Prostate gland (tissue), 2 donors: Measurements from ENCODE around the gene COL24A1. TPM values are rescaled to one million over a fixed set of nuclear protein-coding genes. Genes with fewer than 3 reads are reported as not detected.
"Not testable (repeated sequence)": the region's sequence is repeated elsewhere in the genome, so short reads cannot be mapped to it uniquely, and the experiment has no call there.

ENCODE experiments used
- DNase-seq: peaks from one replicate; pipeline ENCODE4 v3.0.0-alpha.2; 2019; ENCODE audit warnings: low spot score
- H3K27ac ChIP-seq, 2 donors: fragments of 200-600 bp; sonication (generic); 2 replicates each; pipeline ENCODE4 v1.5.1; 2017 to 2019
- H3K27me3 ChIP-seq: fragments of 200-600 bp; sonication (generic); replicated peaks from 2 replicates; pipeline ENCODE4 v1.5.1; 2019; ENCODE audit not compliant: insufficient read depth
- H3K36me3 ChIP-seq, 2 donors: fragments of 200-600 bp; sonication (generic); 1 replicate in 1 of 2; 2 replicates in 1 of 2; pipeline versions ENCODE4 v1.5.1 to v1.8.1; 2017 to 2019
- H3K4me1 ChIP-seq: fragments of 200-600 bp; sonication (generic); replicated peaks from 2 replicates; pipeline ENCODE4 v1.5.1; 2019
- H3K4me3 ChIP-seq, 2 donors: fragments of 200-600 bp; sonication (generic); 2 replicates each; pipeline ENCODE4 v1.5.1; 2017 to 2019
- H3K9me3 ChIP-seq: fragments of 200-600 bp; sonication (generic); 2 replicates; pipeline ENCODE4 v1.5.1; 2017
- POLR2A ChIP-seq: fragments of 450-650 bp; IDR thresholded peaks from one replicate; pipeline ENCODE4 v1.6.1; 2016; ENCODE audit warnings: antibody characterized with exemption, mild to moderate bottlenecking
- POLR2AphosphoS5 ChIP-seq: sonication (generic); formaldehyde crosslinking; IDR thresholded peaks from one replicate; pipeline ENCODE4 v1.6.1; 2017; ENCODE audit warnings: antibody characterized with exemption
- WGBS: methylation state at CpG from one replicate; pipeline ENCODE4 v1.1.5; 2018; 5-methylcytosine and 5-hydroxymethylcytosine counted together
- intact Hi-C: fragments of 100-400 bp; cut with DNase I; formaldehyde crosslinking; loops from one replicate; pipeline ENCODE4 v1.14.2; 2022
- total RNA-seq, 2 donors: library from RNA; depleted of rRNA; stranded (reverse); fragments of >200 nt; gene quantifications; one replicate each; pipeline ENCODE4 v1.1.0, GENCODE V29; 2016
- TF ChIP-seq, protein P1 (sequence below), 4 experiments: fragments of 200-600 bp in 2 of 4; fragments of 450-650 bp in 2 of 4; sonication (generic) in 2 of 4; IDR thresholded peaks; 1 replicate in 3 of 4; 2 replicates in 1 of 4; pipeline ENCODE4 v1.5.1; 2016 to 2019; ENCODE audit warnings: antibody characterized with exemption in 4 of 4, mild to moderate bottlenecking in 2 of 4, moderate library complexity in 2 of 4

COL24A1 gene
- total RNA-seq, 2 donors from 2014 or later, result 0.28 to 0.32 TPM

DNA sequence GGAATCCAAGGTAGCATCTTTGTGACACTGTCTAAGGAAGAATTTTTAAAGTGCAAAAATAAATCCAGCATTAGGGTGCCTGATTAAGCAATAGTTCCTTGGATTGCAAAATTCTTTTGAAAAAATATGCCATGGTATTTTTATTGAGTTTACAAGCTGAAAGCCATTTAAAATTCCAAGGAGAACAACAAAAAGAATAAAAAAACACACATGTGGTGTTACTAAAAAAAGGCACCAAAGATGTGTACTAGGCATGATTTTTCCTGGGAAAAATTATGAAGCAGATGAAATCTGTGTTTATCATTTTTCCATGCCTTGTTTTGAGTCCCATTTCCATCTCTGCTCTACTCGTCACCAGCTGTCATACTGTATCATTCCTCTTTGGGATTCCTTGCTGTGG, 291.4 kb downstream of the COL24A1 start:
- no peak overlapping the region for H3K27ac ChIP-seq
- H3K9me3 ChIP-seq, result no peaks in the 10 kb centered on the region
- intact Hi-C loops, result no loop called here
- H3K36me3 ChIP-seq, result no peaks in the 10 kb centered on the region
- DNase-seq, result no peak
- TF ChIP-seq POLR2A (no peak), POLR2AphosphoS5 (peak; percentile 29)
- no peaks in the 10 kb centered on the region for H3K27me3 ChIP-seq
- H3K4me1 ChIP-seq, result no peaks in the 10 kb centered on the region
- no peak overlapping the region for H3K4me3 ChIP-seq
- WGBS, result 43% methylated on average over 1 of the region's 1 CpG

- DNase-seq, result no peak
- no peak for TF ChIP-seq POLR2AphosphoS5
- TF ChIP-seq, protein P1, sequence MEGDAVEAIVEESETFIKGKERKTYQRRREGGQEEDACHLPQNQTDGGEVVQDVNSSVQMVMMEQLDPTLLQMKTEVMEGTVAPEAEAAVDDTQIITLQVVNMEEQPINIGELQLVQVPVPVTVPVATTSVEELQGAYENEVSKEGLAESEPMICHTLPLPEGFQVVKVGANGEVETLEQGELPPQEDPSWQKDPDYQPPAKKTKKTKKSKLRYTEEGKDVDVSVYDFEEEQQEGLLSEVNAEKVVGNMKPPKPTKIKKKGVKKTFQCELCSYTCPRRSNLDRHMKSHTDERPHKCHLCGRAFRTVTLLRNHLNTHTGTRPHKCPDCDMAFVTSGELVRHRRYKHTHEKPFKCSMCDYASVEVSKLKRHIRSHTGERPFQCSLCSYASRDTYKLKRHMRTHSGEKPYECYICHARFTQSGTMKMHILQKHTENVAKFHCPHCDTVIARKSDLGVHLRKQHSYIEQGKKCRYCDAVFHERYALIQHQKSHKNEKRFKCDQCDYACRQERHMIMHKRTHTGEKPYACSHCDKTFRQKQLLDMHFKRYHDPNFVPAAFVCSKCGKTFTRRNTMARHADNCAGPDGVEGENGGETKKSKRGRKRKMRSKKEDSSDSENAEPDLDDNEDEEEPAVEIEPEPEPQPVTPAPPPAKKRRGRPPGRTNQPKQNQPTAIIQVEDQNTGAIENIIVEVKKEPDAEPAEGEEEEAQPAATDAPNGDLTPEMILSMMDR (IDR thresholded peaks at IDR 0.05), result no peak
- no peak for TF ChIP-seq POLR2A
- Histone ChIP-seq H3K27ac (no peak overlapping the region), H3K27me3 (no peaks in the 10 kb centered on the region), H3K36me3 (no peaks in the 10 kb centered on the region), H3K9me3 (no peaks in the 10 kb centered on the region), H3K4me3 (no peak overlapping the region), H3K4me1 (no peaks in the 10 kb centered on the region)
- 64% methylated on average over 1 of the region's 1 CpG for WGBS
- intact Hi-C loops, result no loop called here
Observed at GRCh38 chr1:85864727-85865126, 291.8 kb downstream of the COL24A1 start.

- H3K4me3 ChIP-seq, DNase-seq, H3K27ac ChIP-seq, H3K27me3 ChIP-seq, H3K36me3 ChIP-seq, H3K9me3 ChIP-seq, intact Hi-C loops, H3K4me1 ChIP-seq: not testable (repeated sequence)
- 87% methylated on average over 1 of the region's 1 CpG for WGBS
Observed at GRCh38 chr1:85863639-85864038, 292.9 kb downstream of the COL24A1 start.

DNA sequence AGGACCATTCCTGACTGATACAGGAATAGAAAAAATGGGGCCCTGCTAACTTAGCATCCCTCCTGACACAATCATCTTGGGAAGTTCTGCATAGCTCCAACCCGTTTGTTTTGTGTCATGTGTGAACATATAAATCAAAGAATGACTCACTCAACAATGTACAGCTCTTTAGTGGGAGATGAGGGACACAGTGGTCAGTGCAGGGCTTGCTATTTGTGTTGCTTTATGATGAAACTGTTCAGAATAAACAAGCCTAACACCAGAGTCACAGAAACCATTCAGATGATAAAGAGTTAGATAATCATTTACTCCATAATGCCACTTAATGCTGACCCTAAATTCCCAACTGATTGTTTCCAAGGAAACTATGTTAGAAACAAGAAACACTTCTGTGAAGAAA, 294.1 kb downstream of the COL24A1 start:
- no peaks in the 10 kb centered on the region for H3K36me3 ChIP-seq
- H3K4me1 ChIP-seq, result no peaks in the 10 kb centered on the region
- H3K9me3 ChIP-seq, result no peaks in the 10 kb centered on the region
- H3K27ac ChIP-seq, result no peak overlapping the region
- H3K27me3 ChIP-seq, result no peaks in the 10 kb centered on the region
- WGBS, result 46% methylated on average over 1 of the region's 1 CpG
- H3K4me3 ChIP-seq, result no peak overlapping the region
- TF ChIP-seq POLR2AphosphoS5 (no peak), POLR2A (no peak)
- TF ChIP-seq, protein P1 (IDR thresholded peaks at IDR 0.05), result no peak
- DNase-seq, result no peak
- intact Hi-C loops, result no loop called here

- Histone ChIP-seq H3K27ac (no peak overlapping the region), H3K36me3 (no peaks in the 10 kb centered on the region), H3K4me1 (no peaks in the 10 kb centered on the region), H3K9me3 (no peaks in the 10 kb centered on the region), H3K27me3 (no peaks in the 10 kb centered on the region), H3K4me3 (no peak overlapping the region)
- no peak for DNase-seq
- TF ChIP-seq, protein P1 (IDR thresholded peaks at IDR 0.05), result no peak
- TF ChIP-seq POLR2AphosphoS5 (no peak), POLR2A (no peak)
- intact Hi-C loops, result no loop called here
Observed at GRCh38 chr1:85857991-85858390, 298.6 kb downstream of the COL24A1 start.

- no peak for TF ChIP-seq POLR2A
- TF ChIP-seq, protein P1 (IDR thresholded peaks at IDR 0.05), result peak in 1 of 4 experiments; percentile 27
- no peak for TF ChIP-seq POLR2AphosphoS5
- Histone ChIP-seq H3K36me3 (no peaks in the 10 kb centered on the region), H3K27ac (no peak overlapping the region), H3K4me3 (no peak overlapping the region), H3K27me3 (no peaks in the 10 kb centered on the region), H3K4me1 (no peaks in the 10 kb centered on the region), H3K9me3 (no peaks in the 10 kb centered on the region)
- intact Hi-C loops, result no loop called here
- WGBS, result 31% methylated on average over 2 of the region's 2 CpGs
- no peak for DNase-seq
Observed at GRCh38 chr1:85850238-85850637, 306.3 kb downstream of the COL24A1 start.
